Endothelial cell of umbilical vein (primary cell): ENCODE results near the gene CYB5D1. TPM values are rescaled to one million over a fixed set of nuclear protein-coding genes. Genes with fewer than 3 reads are reported as not detected.

Experiments
- BruUV-seq: library from RNA; stranded (reverse); fragments of 400-500 nt; replicated peaks from 2 replicates; lab custom pipeline; 2021; lab: Mats Ljungman, UMichigan
- CTCF ChIA-PET: fragments of 300-600, 350-600 bp; sonication (Branson Sonifier 250); formaldehyde crosslinking; loops from one replicate; lab custom pipeline; 2021; ENCODE audit warnings: antibody characterized with exemption, inconsistent platforms; lab: Charles Lee
- POLR2A ChIA-PET: fragments of 300-600, 350-600 bp; sonication (Branson Sonifier 250); formaldehyde crosslinking; loops from one replicate; lab custom pipeline; 2021; ENCODE audit warnings: antibody characterized with exemption, inconsistent platforms; lab: Charles Lee
- DNase-seq: peaks from one replicate; pipeline ENCODE4 v3.0.0-alpha.2; 2011; ENCODE audit warnings: low read depth, low spot score
- FAIRE-seq: peaks from 2 replicates; lab custom pipeline; 2011; peaks lifted over from hg19 to GRCh38; lab: Jason Lieb, UNC
- H2AFZ ChIP-seq: 2 replicates; pipeline ENCODE4 v1.6.0; 2012; ENCODE audit warnings: low read depth, low read length, control low read depth, inconsistent platforms
- H3K27ac ChIP-seq: 2 replicates; pipeline ENCODE4 v1.5.1; 2011; ENCODE audit warnings: low read depth, mild to moderate bottlenecking, control low read depth, low read length, moderate library complexity; ENCODE audit not compliant: insufficient read depth
- H3K27me3 ChIP-seq, 2 experiments: 2 replicates each; pipeline versions ENCODE4 v1.6.0 to v1.6.1; 2011; ENCODE audit warnings: low read length in 2 of 2, mixed read lengths in 1 of 2; ENCODE audit not compliant: control insufficient read depth in 2 of 2, insufficient read depth in 2 of 2
- H3K36me3 ChIP-seq, 2 experiments: 2 replicates in 1 of 2; 3 replicates in 1 of 2; pipeline ENCODE4 v1.5.1; 2011; ENCODE audit warnings: low read length in 2 of 2, mild to moderate bottlenecking in 1 of 2, moderate library complexity in 1 of 2; ENCODE audit not compliant: control insufficient read depth in 2 of 2, insufficient read depth in 2 of 2; ENCODE audit errors: extremely low read depth in 1 of 2
- H3K4me1 ChIP-seq: 3 replicates; pipeline ENCODE4 v1.5.1; 2011; ENCODE audit warnings: mild to moderate bottlenecking, low read length; ENCODE audit not compliant: control insufficient read depth, insufficient read depth; ENCODE audit errors: extremely low read depth
- H3K4me2 ChIP-seq: 2 replicates; pipeline ENCODE4 v1.6.1; 2011; ENCODE audit warnings: low read length, control low read depth, mixed read lengths; ENCODE audit not compliant: insufficient read depth
- H3K4me3 ChIP-seq, 3 experiments: fragments of 200-600 bp in 1 of 3; sonication (generic), shearing (Covaris generic) in 1 of 3; replicated peaks in 1 of 3; 2 replicates each; pipeline ENCODE4 v1.5.1; 2011 to 2016; ENCODE audit warnings: control low read depth in 3 of 3, low read length in 3 of 3, mild to moderate bottlenecking in 2 of 3, inconsistent platforms in 1 of 3, low read depth in 1 of 3, moderate library complexity in 1 of 3; ENCODE audit not compliant: insufficient read depth in 1 of 3
- H3K79me2 ChIP-seq: 2 replicates; pipeline ENCODE4 v1.6.0; 2012; ENCODE audit warnings: low read length, inconsistent platforms; ENCODE audit not compliant: control insufficient read depth, insufficient read depth
- H3K9ac ChIP-seq: replicated peaks from 2 replicates; pipeline ENCODE3; 2011; ENCODE audit warnings: low read length, control low read depth; ENCODE audit not compliant: insufficient read depth; ENCODE audit errors: extremely low read depth
- H3K9me1 ChIP-seq: replicated peaks from 3 replicates; pipeline ENCODE4 v1.6.0; 2011; ENCODE audit warnings: mild to moderate bottlenecking, low read length; ENCODE audit not compliant: control insufficient read depth, insufficient read depth; ENCODE audit errors: extremely low read depth
- H3K9me3 ChIP-seq: replicated peaks from 2 replicates; pipeline ENCODE4 v1.5.1; 2012; ENCODE audit warnings: low read length, inconsistent platforms; ENCODE audit not compliant: control insufficient read depth, insufficient read depth
- H4K20me1 ChIP-seq: replicated peaks from 2 replicates; pipeline ENCODE3; 2011; ENCODE audit warnings: mild to moderate bottlenecking, low read length; ENCODE audit not compliant: control insufficient read depth, insufficient read depth; ENCODE audit errors: extremely low read depth
- CTCF ChIP-seq, 2 donors: IDR thresholded peaks; 1 replicate in 1 of 2; 2 replicates in 1 of 2; pipeline ENCODE4 v1.5.1; 2011; ENCODE audit warnings: low read length in 2 of 2, mild to moderate bottlenecking in 2 of 2, moderate library complexity in 2 of 2, control low read depth in 1 of 2, inconsistent platforms in 1 of 2, low read depth in 1 of 2; ENCODE audit not compliant: insufficient read depth in 1 of 2; ENCODE audit errors: extremely low read depth in 1 of 2
- EZH2 ChIP-seq: IDR thresholded peaks from 2 replicates; pipeline ENCODE4 v1.6.1; 2012; ENCODE audit warnings: borderline replicate concordance, low read depth, mild to moderate bottlenecking, moderate library complexity, low read length, inconsistent platforms; ENCODE audit not compliant: severe bottlenecking
- FOS ChIP-seq: IDR thresholded peaks from 2 replicates; pipeline ENCODE4 v1.6.1; 2011; ENCODE audit warnings: mild to moderate bottlenecking, low read length, moderate library complexity, borderline replicate concordance; ENCODE audit not compliant: insufficient read depth
- GATA2 ChIP-seq: IDR thresholded peaks from 2 replicates; pipeline ENCODE4 v1.7.0; 2011; ENCODE audit warnings: low read depth, mild to moderate bottlenecking, moderate library complexity, mixed read lengths, low read length; ENCODE audit not compliant: insufficient read length, insufficient read depth
- JUN ChIP-seq: IDR thresholded peaks from 2 replicates; pipeline ENCODE4 v1.6.1; 2011; ENCODE audit warnings: borderline replicate concordance, low read depth; ENCODE audit not compliant: insufficient read length, insufficient read depth
- MYC ChIP-seq: IDR thresholded peaks from one replicate; pipeline ENCODE4 v1.6.1; 2011; ENCODE audit warnings: mild to moderate bottlenecking, low read depth, low read length
- POLR2A ChIP-seq: IDR thresholded peaks from 2 replicates; pipeline ENCODE4 v1.6.1; 2012; ENCODE audit warnings: low read depth, mild to moderate bottlenecking, control low read depth, low read length
- POLR2AphosphoS5 ChIP-seq: IDR thresholded peaks from 2 replicates; pipeline ENCODE4 v1.6.1; 2012; ENCODE audit warnings: low read depth, mild to moderate bottlenecking, control low read depth, low read length, moderate library complexity; ENCODE audit not compliant: insufficient read depth
- dilution Hi-C: fragments of 300-500 bp; cut with MboI; formaldehyde crosslinking; loops from one replicate; pipeline ENCODE4 v1.15.0; 2019; ENCODE audit warnings: low sequenced_read_pairs; ENCODE audit not compliant: extremely low pct_ligation_motif_present
- intact Hi-C: fragments of 100-400 bp; cut with micrococcal nuclease; formaldehyde crosslinking; loops from one replicate; pipeline ENCODE4 v1.10.0; 2022
- polyA plus RNA-seq, 4 experiments: library from polyadenylated mRNA; depleted of rRNA in 3 of 4; stranded (reverse) in 3 of 4; unstranded in 1 of 4; fragments of >200 nt; gene quantifications; 2 replicates each; pipeline versions ENCODE4 v1.2.1 to v1.2.3, GENCODE V29; 2011 to 2012; ENCODE audit warnings: missing spikeins in 1 of 4
- total RNA-seq: library from RNA; stranded (reverse); gene quantifications from 2 replicates; pipeline ENCODE4 v1.2.3, GENCODE V29; 2021
- TF ChIP-seq, protein P1 (sequence below): IDR thresholded peaks from 2 replicates; pipeline ENCODE4 v1.6.1; 2011; ENCODE audit not compliant: insufficient read depth, insufficient read length

The CYB5D1 gene
- total and polyA plus RNA-seq, 2 donors (not counting 3 experiments of a cell fraction or from before 2014, with no cell fraction given): 9.4 to 18.1 TPM

GRCh38 chr17:7878234-7878633 is 20.4 kb downstream of the CYB5D1 start:
- Histone ChIP-seq H3K9ac (no peak overlapping the region), H3K79me2 (no peaks in the 10 kb centered on the region), H3K36me3 (peaks cover 8 to 14% of the 10 kb centered on the region in 2 experiments), H2AFZ (no peak overlapping the region), H3K27me3 (no peaks in the 10 kb centered on the region), H3K4me2 (no peak overlapping the region), H3K27ac (no peak overlapping the region), H4K20me1 (no peaks in the 10 kb centered on the region), H3K9me1 (no peaks in the 10 kb centered on the region), H3K9me3 (no peaks in the 10 kb centered on the region), H3K4me1 (peaks cover 9% of the 10 kb centered on the region), H3K4me3 (no peak overlapping the region)
- dilution Hi-C loops (no loop called here), intact Hi-C loops (no loop called here)
- TF ChIP-seq EZH2 (no peak), MYC (no peak), POLR2AphosphoS5 (no peak)
- FAIRE-seq (no peak), DNase-seq (no peak)
- ChIA-PET POLR2A (no interaction called here), CTCF (no interaction called here)
- BruUV-seq: no TSS peak

DNA sequence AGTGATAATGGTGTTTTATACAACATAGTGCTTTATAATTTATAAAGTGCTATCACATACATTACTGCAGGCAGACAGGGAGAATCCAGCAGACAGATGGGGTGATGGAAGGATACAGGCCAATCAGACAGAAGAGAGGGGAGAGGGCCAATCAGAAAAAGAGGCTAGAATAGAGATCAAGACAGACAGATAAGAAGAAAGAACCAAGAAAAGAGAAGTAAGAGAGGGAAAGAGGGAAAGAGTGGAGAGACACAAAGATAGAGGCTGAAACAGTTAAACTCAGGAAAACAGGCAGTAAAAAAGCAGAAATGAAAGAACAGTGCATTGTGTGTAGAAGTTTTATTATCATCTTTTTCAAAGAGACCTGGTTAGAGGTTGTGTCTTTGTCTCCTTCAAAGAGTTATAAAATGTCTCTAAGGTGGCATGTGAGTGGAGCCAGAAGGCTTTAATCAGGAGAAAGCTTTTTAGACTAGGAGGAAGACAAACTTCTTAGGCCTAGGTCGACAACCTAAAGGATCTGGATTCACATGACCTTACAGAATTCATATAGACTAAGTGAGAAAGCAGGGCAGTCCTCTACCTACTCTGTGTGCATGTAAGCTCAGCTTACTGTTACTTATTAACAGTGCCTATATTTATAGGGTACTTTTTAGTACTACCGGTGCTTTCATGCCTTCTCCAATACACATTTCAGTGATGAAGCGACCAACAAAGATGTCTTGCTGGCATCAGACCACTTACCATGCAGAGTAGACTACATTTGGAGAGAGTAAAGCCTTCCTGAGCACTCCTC is 22.5 kb downstream of the CYB5D1 start:
- POLR2A ChIA-PET: no interaction called here
- Histone ChIP-seq H3K9me3 (no peaks in the 10 kb centered on the region), H3K79me2 (no peaks in the 10 kb centered on the region), H3K9me1 (no peaks in the 10 kb centered on the region), H2AFZ (no peak overlapping the region), H4K20me1 (no peaks in the 10 kb centered on the region), H3K36me3 (peaks cover 8 to 14% of the 10 kb centered on the region in 2 experiments), H3K27ac (no peak overlapping the region), H3K9ac (no peak overlapping the region), H3K4me1 (peaks cover 17% of the 10 kb centered on the region), H3K4me3 (no peak overlapping the region), H3K4me2 (no peak overlapping the region), H3K27me3 (no peaks in the 10 kb centered on the region)
- DNase-seq (no peak), FAIRE-seq (no peak)
- dilution Hi-C loops (no loop called here), intact Hi-C loops (no loop called here)
- no TSS peak for BruUV-seq
- TF ChIP-seq, protein P1, sequence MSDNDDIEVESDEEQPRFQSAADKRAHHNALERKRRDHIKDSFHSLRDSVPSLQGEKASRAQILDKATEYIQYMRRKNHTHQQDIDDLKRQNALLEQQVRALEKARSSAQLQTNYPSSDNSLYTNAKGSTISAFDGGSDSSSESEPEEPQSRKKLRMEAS: no peak
- TF ChIP-seq GATA2 (no peak), POLR2AphosphoS5 (no peak), JUN (no peak), MYC (no peak), EZH2 (no peak), POLR2A (no peak), FOS (no peak), CTCF (IDR thresholded peaks at IDR 0.05; ENCODE audit: extremely low read depth in 1 of 2, insufficient read depth in 1 of 2, low read depth in 1 of 2, low read length in 2 of 2) (no peak)
- CTCF ChIA-PET: no interaction called here
